NCI-H1417 (cell line): ENCODE results near the gene PNLIPRP3.

Experiments
- DNase-seq, 3 experiments: peaks; one replicate each; lab custom pipeline; 2025; lab: John Stamatoyannopoulos, UW

Gene PNLIPRP3

DNA sequence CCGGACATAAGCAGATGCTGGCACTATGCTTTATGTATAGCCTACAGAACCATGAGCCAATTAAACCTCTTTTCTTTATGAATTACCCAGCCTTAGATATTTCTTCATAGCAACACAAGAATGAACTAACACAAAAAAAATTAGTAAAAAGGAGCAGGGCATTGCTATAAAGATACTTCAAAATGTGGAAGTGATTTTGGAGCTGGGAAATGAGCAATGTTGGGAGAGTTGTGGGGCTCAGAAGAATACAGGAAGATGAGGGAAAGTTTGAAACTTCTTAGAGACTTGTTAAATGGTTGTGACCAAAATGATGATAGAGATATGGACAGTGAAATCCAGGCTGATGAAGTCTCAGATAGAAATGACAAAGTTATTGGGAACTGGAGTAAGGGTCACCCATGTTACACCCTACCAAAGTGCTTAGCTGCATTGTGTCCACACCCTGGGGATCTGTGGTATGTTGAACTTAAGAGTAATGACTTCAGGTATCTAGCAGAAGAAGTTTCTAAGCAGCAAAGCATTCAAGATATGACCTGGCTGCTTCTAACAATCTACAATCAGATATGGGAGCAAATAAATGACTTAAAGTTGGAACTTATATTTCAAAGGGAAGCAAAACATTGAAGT lies 24.2 kb downstream of the PNLIPRP3 start:
- no peak for DNase-seq

DNA sequence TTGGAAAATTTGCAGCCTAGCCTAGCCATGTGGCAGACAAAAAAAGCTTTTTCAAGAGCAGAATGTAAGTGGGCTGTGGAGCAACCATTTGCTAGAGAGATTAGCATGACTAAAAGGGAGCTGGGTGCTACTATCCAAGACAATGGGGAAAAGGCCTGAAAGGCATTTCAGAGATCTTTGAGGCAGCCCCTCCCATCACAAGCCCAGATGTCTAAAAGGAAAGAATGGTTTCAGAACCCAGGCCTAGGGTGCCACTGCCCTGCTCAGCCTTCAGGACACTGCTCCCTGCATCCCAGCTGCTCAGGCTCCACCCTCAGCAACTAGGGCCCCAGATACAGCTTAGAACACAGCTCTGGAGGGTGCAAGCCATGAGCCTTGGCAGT lies 24.7 kb downstream of the PNLIPRP3 start:
- no peak for DNase-seq

DNA sequence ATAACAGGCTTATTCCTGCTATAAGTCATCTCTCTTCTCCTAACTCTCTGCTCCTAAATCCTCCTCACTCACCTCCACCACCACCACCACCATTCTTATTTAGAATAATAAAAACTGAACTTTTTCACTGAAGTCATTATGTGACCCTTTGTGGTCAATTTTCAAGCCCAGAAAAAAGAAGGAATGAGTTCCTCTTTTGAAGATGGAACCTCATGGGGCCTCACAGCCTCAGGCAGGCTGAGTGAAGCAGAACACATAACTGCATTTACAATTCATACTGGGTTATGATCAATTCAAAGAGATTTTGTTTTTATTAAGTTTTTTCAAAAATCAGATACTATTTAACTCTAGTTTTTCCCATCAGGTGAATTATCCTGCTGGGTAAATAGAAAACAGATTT lies 29.8 kb downstream of the PNLIPRP3 start:
- no peak for DNase-seq

DNA sequence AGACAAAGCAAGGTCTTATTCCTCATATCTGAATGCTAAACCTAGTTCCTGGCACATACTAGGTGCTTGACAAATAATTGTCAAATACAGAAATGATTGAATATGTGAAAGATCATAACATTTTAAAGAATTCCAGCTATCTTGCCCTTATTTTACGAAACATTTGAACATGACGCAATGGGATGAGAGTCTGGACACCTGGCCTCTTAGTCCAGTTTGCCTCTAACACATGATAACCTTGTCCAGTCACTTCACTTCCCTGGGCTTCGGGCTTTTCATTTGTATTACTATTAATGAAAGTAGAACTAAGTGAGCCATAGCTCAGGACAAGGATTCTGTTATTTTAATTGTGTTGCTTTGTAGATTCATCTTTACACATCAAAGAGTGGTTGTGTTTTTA lies 32.6 kb downstream of the PNLIPRP3 start:
- no peak for DNase-seq

DNA sequence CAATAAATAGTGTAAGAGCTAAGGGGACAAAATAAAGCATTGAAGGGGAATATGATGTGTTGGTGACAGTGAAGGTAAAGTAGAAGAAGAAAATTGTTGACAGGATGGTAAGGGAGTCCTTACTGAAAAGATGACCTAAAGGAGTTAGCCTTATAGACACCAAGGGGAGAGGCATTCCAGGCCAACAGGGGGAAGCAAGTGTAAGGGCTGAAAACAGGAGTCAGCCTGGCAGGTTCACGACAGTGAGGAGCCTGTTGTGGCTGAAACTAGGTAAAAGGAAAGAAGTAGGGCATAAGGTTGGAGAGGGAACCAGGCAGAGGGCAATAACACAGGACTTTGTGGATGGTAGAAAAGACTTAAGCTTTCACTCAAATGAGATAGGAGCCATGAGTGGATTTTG lies 34.0 kb downstream of the PNLIPRP3 start:
- DNase-seq = no peak

DNA sequence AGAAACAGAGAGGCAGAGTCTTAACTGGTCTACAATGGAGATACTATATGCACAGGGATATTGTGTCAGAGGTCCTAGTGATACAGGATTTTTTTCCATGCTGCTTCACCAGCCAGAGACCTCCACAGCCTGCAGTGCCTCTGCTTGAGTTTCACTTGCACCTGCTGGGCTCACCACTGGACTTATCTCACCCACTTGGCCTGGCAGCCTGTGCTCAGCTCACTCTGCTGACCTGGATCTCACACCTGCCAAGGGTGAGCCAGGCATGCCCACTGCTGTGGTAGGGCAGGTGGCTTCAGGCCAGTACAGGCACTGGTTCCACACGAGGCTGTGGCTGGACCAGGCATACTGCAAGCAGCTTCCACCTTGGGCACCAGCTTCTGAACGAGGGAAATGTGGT lies 36.6 kb downstream of the PNLIPRP3 start:
- DNase-seq = no peak

DNA sequence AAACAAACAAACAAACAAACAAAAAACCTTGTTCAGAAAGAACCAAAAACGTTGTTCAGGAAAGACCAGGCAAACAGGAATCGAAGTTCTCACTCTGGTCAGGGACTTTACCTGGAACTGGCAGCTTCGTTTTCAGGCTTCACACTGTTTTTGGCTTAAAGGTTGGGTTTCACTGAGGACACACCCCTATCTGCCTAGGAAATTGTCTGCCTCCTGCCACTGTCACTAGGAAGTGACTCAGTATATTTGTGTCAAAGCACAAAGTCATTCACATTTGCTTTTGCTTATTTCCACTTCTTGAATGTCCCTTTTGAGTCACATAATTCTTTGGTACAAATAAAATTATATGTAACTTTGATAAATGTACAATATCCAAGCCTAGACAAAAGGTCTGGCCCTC lies 37.9 kb downstream of the PNLIPRP3 start:
- no peak for DNase-seq

DNA sequence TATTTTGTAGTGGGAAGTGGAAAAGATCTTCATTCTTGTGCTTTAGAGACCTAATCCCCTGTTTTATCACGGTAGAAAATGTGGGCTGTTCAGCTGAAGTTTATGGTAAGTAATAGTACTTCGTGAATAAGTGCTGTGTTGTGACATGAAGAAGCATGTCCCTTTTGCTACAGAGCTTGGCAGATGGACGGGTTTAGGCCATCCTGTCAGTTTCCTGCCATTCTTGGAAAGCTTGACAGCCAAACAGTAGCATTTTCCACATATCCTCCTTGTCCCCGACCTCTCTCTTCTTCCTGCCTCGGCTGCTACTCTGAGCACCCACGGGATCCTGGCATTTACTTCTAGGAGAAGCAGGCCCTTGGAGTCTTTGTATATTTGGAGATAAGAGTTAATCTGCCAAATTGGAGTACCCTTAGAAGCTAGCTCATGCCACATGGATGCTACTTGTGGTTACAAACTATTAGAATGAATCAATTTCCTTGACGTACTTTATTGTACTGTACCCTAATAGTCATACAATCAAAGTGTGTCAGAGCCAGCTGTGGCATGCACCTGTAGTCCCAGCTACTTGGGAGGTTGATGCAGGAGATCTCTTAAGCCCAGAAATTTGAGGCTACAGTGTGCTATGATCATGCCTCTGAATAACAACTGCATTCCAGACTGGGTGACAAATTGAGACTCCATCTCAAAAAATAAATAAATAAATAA lies 39.2 kb downstream of the PNLIPRP3 start:
- no peak for DNase-seq

DNA sequence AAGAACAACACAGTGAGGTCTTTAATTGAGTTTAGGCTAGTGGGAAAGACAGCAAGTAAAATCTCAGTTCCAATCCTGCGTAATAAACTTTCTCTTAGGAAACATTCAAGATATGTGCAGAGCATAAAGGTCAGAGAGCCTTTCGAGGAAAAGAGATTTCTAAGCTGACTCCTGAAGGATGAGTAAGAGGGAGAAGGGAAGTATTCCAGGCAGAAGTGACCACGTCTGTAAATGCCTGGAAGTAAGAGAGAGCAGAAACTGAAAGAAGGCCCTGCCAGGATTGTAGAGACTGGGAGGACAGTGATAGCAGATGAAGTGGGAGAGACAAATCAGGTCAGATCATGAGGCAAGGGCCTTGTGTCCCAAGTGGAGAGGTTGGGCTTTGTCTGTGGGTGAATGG lies 41.8 kb downstream of the PNLIPRP3 start:
- no peak for DNase-seq

DNA sequence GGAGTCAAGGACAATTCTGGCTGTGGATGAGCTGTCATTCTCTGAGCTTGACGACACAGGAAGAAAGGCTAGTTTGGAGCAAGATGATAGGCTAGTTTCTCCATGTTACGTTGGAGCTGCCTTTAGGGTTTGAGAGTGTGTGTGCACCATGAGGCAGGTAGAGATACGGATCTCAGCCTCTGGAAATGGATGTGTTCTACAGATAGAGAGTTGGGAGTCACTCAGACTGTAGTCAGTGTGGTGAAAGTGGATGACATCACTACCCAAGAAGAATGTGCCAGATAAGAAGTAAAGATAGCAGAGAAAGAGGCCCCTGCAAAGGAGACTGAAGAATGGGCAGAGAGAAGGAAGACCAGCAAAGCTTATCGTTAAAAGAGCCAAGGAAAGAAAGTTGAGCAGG lies 42.4 kb downstream of the PNLIPRP3 start:
- DNase-seq = no peak

DNA sequence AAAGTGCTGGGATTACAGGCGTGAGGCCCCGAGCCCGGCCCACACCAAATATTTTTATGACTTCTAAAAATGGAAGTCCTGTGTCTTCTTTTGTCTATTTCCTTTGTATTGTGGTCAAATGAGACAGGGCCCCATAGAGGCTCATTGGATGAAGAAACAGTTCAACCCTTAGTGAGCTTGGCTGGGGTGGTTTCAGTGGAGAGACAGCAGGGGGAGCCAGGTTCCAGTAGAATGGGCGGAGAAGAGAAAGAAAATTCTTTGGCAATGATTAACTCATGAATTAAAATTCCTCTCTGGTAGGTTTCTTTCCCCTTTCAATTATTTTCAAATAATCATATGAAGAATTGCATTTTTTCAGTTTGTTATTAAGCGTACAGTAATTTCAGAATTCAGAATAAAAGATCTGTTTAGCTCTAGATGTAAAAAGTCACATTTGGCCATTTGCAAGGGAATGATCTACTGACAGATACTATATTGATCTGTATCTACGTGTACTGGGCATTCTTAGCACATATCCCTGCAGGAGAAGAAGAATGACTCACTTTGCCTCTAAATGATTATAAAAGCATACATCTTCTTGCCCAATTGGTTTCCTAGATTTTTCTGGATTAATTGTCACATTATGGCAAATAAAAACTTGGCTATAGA lies 43.2 kb downstream of the PNLIPRP3 start:
- no peak for DNase-seq

DNA sequence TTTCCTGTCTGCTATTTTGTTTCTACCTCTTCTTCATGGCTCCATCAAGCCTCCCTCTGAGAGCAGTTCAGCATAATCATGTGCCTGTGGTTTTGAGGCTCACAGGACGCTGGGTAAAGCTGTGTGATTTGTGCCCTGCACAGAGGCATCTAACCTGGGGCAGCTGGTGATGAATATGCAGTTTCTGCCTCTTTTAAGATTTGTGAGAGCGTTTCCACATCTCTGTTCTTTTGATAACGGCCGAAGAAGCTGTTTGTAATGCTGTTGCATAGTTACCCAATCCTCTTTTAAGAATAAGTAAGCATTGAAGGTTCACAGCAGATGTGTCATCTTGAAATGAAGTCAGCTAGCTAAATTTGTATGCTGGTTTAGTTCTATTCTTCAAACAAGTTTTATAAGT lies 45.2 kb downstream of the PNLIPRP3 start:
- no peak for DNase-seq

DNA sequence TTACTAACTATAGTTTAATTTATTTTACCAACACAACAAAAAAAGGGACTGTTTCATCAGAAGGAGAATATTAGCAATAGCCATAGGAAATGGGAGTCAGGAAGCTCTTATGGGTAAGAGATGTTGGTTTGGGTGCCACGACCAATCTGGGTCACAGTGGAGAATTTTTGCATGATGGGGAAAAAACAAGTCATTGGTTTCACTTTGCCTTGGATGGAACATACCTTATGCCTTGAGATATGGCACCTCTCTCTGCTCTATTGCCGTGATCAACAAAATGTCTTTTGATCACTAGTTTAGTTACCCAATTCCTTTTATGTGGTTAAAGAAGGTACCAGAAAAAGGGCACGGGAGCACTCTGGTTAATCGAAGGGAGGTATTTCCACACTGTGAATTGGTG lies 48.2 kb downstream of the PNLIPRP3 start:
- no peak for DNase-seq

DNA sequence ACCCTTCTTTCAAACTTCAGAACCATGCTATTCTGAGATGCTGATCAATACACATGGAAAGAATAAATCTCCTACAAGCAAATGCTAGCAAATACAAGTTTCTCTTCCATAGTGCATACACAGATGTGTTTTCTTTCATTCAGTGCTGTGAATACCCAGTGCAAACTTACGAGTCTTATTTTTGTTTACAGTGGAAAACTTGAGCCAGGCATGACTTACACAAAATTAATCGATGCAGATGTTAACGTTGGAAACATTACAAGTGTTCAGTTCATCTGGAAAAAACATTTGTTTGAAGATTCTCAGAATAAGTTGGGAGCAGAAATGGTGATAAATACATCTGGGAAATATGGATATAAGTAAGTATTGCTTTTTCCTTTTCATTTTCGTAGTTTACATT lies 48.8 kb downstream of the PNLIPRP3 start:
- no peak for DNase-seq

DNA sequence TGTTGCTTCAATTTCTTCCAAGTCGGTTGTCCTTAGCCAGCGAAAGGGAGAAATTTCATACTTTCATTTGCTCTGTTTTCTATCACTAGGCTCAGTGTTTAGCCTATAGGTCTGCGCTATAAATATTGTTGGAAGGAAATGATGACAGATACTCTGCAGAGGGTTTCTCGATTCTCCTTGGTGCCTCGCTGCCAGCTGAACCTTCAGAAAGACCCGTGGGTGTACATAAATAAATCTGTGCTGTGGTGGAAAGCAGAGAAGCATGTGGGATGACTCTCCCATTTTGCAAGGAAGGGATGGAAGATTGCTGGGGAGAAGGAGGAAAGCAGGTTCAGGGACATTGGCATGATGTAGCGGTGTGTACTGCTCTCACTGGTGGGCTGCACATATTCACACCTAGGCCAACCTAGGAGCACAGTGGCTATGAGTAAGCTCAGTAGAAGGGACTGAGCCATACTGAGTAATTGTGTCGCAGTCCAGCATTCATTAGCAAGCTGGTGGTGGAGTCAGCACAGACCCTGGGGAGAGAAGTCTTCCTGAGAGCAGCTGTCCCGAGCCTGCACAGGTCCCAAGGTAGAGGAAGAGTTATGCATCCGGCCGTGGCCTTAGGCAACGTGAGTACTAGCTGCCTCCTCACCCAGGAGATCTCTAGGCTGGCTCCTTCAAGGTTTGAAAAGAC lies 50.5 kb downstream of the PNLIPRP3 start:
- DNase-seq = no peak

DNA sequence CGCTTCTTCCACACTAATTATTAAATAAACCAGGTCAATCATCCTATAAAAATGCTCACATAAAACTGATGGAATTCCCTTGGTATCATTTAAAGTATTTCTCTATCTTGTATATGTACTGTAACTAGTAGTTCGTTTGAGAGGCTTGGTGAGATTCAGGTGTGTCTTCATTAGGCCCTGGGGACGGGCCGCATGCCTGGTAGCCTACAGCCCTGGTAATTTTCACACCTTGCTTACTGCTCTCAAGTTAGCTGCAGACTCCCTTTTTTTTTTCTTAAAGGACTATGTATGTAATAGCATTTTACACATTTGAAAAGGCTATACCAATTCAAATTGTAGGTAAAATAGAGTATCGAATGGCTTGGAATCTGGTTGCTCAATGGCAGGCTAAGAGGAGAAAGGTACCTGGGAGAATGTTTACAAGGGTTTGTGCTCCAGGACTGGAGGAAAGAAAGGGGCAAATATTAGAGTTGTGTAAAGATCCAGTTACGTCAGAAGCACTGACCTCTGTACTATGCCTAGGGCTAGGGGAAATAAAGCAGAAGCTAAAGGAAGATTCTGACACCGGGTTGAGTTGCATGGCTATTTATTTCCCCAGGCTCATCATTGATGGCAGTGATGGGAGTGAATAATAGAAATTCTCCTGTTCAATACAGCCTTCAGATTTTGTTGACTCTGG lies 59.3 kb downstream of the PNLIPRP3 start:
- no peak for DNase-seq

DNA sequence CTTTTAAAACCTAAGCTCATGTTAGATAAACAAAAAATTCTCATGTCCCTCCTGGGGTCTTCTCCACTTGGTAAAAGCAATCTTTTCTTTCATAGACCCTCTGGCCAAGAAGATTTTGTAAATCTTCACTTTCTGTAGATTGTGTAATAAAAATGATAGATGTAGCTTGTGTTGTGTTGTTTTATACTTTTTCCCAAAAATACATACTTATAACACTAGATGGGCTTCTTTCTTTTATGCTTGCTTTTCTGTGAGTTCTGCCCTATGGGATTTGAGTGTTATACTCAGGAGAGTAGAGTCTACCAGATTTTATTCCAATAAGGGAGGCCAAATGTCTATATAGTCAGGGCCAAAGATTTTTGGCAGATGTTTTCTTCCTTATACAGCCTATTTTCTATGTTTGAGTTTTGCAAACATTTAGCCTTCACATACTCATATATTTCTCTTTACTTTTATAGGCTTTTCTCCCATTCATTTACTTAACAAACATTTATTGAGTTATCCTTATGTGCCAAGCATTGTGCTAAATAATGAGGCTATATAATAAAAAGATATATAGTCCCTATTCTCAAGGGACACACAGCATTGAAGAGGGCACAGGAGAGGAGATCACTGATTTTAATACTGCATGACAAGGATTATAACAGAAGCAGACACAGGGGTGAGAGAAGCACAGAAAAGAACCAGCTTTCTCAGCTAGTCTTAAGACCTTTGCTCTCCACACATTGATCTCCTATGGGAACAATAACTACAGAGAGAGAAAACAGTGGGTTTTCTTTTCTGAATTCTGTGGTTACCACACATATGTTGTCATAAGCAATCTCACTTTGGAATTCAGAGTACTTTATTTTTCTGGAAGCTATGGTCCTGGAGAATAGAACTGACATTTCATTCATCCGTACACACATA lies 60.1 kb downstream of the PNLIPRP3 start:
- no peak for DNase-seq

DNA sequence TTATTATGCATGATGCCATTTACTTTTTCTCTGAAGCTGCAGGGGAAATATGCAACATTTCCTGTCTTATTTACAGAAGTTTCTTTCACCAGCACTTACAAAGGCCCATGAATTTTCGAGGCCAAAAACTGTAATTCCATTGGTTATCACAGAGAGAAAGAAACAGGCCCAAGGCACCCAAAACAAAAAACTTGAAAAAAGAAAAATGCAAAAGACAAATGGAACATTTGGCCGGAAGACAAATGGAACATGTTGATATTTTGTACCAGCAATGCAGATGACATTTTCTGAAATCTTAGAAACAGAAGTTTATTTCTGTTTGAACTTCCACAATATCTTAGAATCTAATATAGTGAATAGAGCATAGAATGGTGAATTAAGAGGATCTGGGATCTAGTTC lies 61.8 kb downstream of the PNLIPRP3 start:
- no peak for DNase-seq

DNA sequence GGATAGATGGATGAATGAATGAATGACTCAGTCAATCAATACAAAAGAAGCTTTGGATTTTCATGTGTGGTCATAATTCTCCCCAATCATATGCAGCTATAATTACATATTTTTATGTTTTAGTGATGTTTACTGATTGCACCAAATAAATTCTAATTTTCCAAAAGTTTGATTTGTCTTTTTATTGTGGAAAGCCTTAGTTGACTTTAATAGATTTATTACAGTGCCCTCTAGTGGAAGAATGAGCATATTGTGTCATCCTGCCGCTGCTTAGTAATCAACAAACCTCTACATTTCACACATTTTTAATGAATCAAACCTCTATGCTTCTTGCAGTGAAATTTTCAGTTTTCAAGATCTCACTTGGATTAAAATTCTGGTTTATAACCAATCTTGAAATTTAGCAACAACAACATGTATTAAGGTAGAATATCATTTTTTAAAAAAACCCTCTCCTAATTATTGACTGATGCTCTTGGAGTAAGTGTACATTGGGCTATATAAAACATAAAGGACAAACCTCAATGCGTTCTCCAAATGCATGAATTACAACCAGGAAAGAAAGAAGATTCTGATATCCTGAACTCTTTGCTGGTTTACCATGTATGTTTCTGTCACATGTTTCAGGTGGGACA lies 62.5 kb downstream of the PNLIPRP3 start:
- peak in 2 of 3 experiments; percentile 1 to 30 for DNase-seq

DNA sequence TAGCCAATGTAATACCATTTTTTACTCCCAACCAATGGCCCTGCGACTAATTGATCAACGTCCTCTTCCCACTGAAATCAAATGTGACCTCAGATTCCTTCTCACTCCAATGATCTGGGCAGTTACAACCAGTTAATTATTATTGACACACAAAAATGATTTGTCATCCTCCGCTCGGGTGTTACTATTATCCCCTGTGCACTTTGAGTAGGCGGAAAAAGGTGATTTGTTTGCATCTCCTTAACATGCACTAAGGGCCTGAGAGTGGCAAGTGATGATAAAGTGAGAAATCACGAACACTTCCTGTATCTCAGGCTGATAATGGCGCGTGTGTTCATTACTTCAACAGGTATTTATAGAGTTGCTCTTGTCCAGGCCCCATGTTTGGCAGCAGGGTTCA lies 77.1 kb downstream of the PNLIPRP3 start:
- DNase-seq = no peak

DNA sequence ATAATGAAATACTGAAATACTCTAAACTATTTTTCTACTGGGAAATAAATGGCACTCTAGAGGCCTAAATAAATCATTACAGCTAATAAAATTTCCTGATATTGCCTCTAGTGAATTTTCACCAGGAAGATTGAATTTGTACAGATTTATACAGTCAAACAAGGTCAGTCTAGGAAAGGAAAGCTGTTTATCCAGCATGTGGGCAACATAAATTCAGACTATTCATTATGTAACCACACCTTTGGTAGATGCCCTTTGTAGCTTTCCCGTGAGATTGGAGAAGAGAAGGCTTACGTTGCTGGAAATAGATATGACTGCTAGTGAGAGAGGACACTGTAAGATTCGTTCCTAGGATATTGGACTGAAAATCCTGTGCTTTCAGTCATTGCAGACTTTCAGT lies 82.9 kb downstream of the PNLIPRP3 start:
- no peak for DNase-seq
